D721Med (cell line): ENCODE data around the gene ZDHHC19.

Source experiments
- DNase-seq: peaks from one replicate; pipeline ENCODE4 v3.0.0; 2011; ENCODE audit warnings: low spot score; ENCODE audit not compliant: insufficient read length
- FAIRE-seq: peaks from 2 replicates; lab custom pipeline; 2011; peaks lifted over from hg19 to GRCh38; lab: Jason Lieb, UNC
- TF ChIP-seq, protein P1 (sequence below): IDR thresholded peaks from 2 replicates; pipeline ENCODE4 v1.5.1; 2012; ENCODE audit warnings: mild to moderate bottlenecking, control low read depth; ENCODE audit not compliant: insufficient read depth; ENCODE audit errors: missing control alignments

Gene ZDHHC19

DNA sequence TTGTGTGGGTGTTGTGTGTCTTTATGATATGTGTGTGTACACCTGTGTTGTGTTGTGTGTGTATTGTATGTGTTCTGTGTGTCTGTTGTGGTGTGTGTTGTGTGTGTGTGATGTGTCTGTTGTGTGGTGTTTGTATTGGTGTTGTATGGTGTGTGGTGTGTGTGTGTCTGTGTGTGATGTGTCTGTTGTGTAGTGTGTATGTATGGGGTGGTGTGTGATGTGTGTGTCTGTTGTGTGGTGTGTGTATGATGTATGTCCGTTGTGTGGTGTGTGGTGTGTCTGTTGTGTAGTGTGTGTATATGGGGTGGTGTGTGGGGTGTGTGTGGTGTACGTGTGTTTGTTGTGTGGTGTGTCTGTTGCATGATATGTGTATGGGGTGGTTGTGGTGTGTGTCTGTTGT lies 46.6 kb downstream of the ZDHHC19 start:
- TF ChIP-seq, protein P1, sequence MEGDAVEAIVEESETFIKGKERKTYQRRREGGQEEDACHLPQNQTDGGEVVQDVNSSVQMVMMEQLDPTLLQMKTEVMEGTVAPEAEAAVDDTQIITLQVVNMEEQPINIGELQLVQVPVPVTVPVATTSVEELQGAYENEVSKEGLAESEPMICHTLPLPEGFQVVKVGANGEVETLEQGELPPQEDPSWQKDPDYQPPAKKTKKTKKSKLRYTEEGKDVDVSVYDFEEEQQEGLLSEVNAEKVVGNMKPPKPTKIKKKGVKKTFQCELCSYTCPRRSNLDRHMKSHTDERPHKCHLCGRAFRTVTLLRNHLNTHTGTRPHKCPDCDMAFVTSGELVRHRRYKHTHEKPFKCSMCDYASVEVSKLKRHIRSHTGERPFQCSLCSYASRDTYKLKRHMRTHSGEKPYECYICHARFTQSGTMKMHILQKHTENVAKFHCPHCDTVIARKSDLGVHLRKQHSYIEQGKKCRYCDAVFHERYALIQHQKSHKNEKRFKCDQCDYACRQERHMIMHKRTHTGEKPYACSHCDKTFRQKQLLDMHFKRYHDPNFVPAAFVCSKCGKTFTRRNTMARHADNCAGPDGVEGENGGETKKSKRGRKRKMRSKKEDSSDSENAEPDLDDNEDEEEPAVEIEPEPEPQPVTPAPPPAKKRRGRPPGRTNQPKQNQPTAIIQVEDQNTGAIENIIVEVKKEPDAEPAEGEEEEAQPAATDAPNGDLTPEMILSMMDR = no peak
- DNase-seq (no peak), FAIRE-seq (no peak)

- DNase-seq (no peak), FAIRE-seq (no peak)
- TF ChIP-seq, protein P1 = no peak
These were observed 47.3 kb downstream of the ZDHHC19 start for GRCh38 chr3:196163666-196164493.

DNA sequence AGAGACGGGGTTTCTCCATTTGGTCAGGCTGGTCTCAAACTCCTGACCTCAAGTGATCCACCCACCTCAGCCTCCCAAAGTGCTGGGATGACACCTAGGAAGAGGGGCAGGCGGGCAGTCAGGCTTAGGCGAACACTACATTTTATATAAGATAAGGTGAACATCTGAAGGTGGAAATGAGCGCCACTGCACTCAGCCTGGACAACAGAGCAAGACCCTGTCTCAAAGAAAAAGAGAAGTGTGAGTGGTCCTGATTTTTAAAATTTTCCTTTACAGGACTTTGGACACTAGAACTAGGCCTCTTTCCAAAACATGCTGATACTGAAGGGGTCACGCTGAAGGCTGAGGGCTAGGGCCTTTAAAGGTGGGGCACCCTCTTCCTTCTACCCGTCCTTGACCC lies 48.0 kb downstream of the ZDHHC19 start:
- FAIRE-seq (no peak), DNase-seq (no peak)
- TF ChIP-seq, protein P1 = no peak

GRCh38 chr3:196162679-196163078 lies 48.5 kb downstream of the ZDHHC19 start:
- FAIRE-seq (no peak), DNase-seq (no peak)
- TF ChIP-seq, protein P1 = no peak

DNA sequence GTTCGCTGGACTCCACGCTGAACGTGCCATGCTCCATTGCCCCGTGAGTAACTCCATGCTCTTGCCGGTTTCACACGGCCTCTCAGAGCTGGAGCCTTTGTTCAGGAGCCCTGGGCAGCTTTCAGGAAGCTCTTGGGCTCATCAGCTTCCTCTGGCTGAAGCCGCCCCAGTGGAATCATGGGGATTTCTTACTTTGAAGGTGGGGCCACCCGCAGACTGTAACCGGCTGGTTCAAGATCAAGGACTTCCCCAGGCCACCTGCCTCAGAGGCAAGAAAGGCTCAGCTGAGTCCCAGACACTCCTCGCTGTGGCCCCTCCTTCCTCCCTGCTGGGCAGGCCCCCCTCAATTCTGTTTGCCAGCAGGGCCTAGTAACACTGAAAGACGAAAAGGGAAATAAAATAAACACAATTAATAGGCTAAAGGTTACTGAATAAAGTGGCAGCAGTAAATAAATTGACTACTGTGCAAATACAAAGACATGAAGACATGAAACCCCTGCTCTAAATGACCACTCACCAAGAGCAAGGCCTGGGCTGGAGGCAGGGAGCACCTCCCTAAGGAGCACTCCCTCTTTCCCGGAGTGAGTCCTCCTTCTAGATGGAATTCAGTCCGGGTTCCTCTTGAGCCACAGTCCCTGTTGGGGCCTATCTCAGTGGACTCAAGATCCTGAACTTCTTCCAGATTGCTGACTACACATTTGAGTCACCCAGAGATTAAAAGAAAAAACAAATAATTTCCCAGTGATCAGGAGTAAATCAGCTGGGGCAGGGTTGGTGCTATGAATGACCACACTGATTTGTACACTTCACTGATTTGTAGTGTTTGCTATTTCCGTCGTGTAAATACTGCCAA lies 51.0 kb downstream of the ZDHHC19 start:
- no peak for FAIRE-seq
- DNase-seq = no peak
- TF ChIP-seq, protein P1 = no peak

DNA sequence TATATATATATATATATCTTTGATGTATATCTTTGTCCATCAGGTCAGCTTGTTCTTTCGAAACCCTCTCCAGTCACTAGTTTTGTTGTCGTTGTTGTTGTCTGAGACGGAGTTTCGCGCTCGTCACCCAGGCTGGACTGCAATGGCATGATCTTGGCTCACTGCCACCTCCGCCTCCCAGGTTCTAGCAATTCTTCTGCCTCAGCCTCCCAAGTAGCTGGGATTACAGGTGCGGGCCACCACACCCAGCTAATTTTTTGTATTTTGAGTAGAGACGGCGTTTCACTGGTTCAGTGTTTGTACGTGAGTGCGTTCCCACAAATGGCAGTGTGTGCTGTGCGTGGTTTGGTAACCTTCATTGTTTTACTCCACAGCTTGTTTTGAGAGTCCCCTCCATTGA lies 51.7 kb downstream of the ZDHHC19 start:
- DNase-seq (no peak), FAIRE-seq (no peak)
- TF ChIP-seq, protein P1 = no peak
